Stimulated activated effector memory CD8-positive, alpha-beta T cell treated with anti-CD3 and anti-CD28 coated beads, Interleukin-12 subunit alpha, Interleukin-12 subunit beta, amount 100 ng/mL, for 72 hours (primary cell): ENCODE data around the gene GRK5.

ENCODE experiments used
- ATAC-seq: fragments of 150-1000 bp; cut with Tn5 transposase; 2 replicates; pipeline ENCODE4 v1.10.0; 2021
- DNase-seq, 2 donors: peaks; one replicate each; pipeline ENCODE4 v3.0.0; 2021 to 2022; ENCODE audit warnings: low spot score in 2 of 2
- H3K27ac Mint-ChIP-seq: one replicate; pipeline ENCODE4 v1.8.0; 2022; ENCODE audit warnings: mild to moderate bottlenecking, mixed read lengths
- H3K36me3 Mint-ChIP-seq: one replicate; pipeline ENCODE4 v1.8.0; 2022; ENCODE audit warnings: mild to moderate bottlenecking, mixed read lengths
- H3K4me1 Mint-ChIP-seq: one replicate; pipeline ENCODE4 v1.8.0; 2022; ENCODE audit warnings: mixed read lengths
- H3K4me3 Mint-ChIP-seq: one replicate; pipeline ENCODE4 v1.8.0; 2022; ENCODE audit warnings: mild to moderate bottlenecking, mixed read lengths
- H3K9me3 Mint-ChIP-seq: one replicate; pipeline ENCODE4 v1.8.0; 2022; ENCODE audit warnings: mixed read lengths

GRK5 gene

DNA sequence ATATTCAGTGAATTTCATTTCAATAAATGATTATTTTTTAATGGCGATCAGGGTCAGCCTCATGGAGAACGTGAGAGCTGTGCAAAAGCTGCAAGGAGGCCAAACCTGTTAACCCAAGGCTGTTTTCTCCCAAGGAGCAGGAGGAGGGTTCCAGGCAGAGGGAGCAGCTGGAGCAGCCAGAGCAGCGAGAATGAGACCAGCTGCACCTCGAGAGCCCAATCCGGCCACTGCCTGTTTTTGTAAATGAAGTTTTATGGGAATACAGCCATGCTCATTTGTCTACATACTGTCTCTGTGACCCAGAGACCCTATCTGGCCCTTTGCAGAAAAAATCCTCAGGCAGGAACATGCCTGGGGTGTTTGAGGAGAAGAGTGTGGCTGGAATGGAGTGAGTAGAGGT, 104.9 kb downstream of the GRK5 start:
- H3K4me3 Mint-ChIP-seq: peak overlapping the region; percentile 61
- H3K27ac Mint-ChIP-seq: peak overlapping the region; percentile 89
- H3K4me1 Mint-ChIP-seq: peaks cover 84% of the 10 kb centered on the region
- no peaks in the 10 kb centered on the region for H3K9me3 Mint-ChIP-seq
- H3K36me3 Mint-ChIP-seq: peaks cover 37% of the 10 kb centered on the region
- no peak for DNase-seq
- no peak for ATAC-seq

GRCh38 chr10:119313024-119313423, 105.7 kb downstream of the GRK5 start:
- H3K27ac Mint-ChIP-seq: peak overlapping the region; percentile 89

DNA sequence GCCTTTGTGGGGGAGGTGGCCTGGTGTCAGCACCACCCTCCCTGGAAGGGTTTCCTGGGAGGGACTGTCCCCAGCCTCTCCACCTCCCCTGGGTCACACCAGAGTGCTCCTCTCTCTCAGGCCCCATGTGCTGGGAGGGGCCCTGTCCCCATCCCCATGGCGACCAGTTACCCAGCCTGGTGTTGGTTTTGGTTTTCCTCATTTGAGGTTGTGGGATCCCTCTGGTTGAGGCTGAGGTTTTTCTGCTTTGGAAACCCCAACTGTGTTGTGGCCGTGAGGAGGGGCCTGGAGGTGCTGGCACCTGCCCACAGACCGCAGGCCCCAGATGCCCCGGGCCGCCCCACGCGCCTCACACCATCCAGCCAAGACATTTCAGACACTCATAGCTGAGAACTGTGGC, 106.3 kb downstream of the GRK5 start:
- peak; percentile 67 for ATAC-seq
- H3K9me3 Mint-ChIP-seq: no peaks in the 10 kb centered on the region
- H3K4me1 Mint-ChIP-seq: peaks cover 81% of the 10 kb centered on the region
- H3K27ac Mint-ChIP-seq: peak overlapping the region; percentile 89
- peaks cover 37% of the 10 kb centered on the region for H3K36me3 Mint-ChIP-seq
- peak; percentile 57 to 88 for DNase-seq
- peak overlapping the region; percentile 61 for H3K4me3 Mint-ChIP-seq

More at GRCh38 chr10:119313024-119313423, 105.7 kb downstream of the GRK5 start:
- H3K9me3 Mint-ChIP-seq: no peaks in the 10 kb centered on the region
- DNase-seq (no peak), ATAC-seq (no peak)
- peak overlapping the region; percentile 61 for H3K4me3 Mint-ChIP-seq
- H3K36me3 Mint-ChIP-seq: peaks cover 37% of the 10 kb centered on the region
- peaks cover 80% of the 10 kb centered on the region for H3K4me1 Mint-ChIP-seq

GRCh38 chr10:119314061-119314460, 106.7 kb downstream of the GRK5 start:
- DNase-seq: no peak
- Mint-ChIP-seq H3K36me3 (peaks cover 37% of the 10 kb centered on the region), H3K4me3 (peak overlapping the region; percentile 61), H3K4me1 (peaks cover 81% of the 10 kb centered on the region), H3K27ac (peak overlapping the region; percentile 89), H3K9me3 (no peaks in the 10 kb centered on the region)
- no peak for ATAC-seq

DNA sequence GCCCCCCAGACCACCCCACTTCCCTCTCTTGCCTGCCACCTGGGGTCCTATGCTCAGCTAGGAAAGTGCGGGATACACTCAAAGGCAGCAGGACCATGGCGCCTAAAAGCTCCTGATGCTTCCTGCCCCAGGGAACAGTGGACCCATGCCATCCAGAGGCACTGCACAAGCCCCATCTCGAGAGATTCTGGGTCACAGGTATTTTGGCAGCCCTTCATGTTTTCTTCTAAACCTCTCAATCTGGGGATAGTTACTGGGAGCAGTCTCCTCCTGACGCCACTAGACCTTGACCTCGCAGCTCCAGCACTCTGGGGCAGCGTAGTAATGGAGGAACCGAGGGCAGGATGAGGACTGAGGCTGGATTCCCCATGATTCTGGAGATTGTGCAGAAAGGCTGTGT, 107.1 kb downstream of the GRK5 start:
- Mint-ChIP-seq H3K4me3 (peak overlapping the region; percentile 61), H3K9me3 (no peaks in the 10 kb centered on the region), H3K4me1 (peaks cover 81% of the 10 kb centered on the region)

GRCh38 chr10:119315128-119316001, 108.0 kb downstream of the GRK5 start:
- DNase-seq: peak; percentile 55 to 82
- ATAC-seq: peak; percentile 87
- Mint-ChIP-seq H3K27ac (peak overlapping the region; percentile 89), H3K4me1 (peaks cover 78% of the 10 kb centered on the region), H3K4me3 (peak overlapping the region; percentile 61), H3K36me3 (peaks cover 37% of the 10 kb centered on the region), H3K9me3 (no peaks in the 10 kb centered on the region)

More for the DNA sequence above, 107.1 kb downstream of the GRK5 start:
- ATAC-seq (no peak), DNase-seq (no peak)
- Mint-ChIP-seq H3K27ac (peak overlapping the region; percentile 89), H3K36me3 (peaks cover 37% of the 10 kb centered on the region)

DNA sequence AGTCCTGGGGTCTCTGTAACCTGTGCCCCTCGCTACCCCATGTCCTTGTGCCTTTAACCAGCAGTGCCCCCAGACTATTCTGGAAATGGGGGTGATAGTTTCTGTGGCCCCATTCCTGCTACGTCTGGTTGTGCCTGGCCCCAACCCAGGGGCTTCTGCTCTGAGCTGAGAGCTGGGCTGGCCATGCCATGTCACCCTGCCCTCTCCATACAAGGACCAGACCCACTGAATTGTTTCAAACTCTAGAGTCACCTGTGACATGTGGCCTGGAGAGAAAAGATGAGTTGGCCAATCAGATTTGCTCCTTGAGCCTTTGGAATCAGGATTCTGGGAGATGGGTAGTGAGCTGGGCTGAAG, 108.6 kb downstream of the GRK5 start:
- no peak for DNase-seq
- H3K9me3 Mint-ChIP-seq: no peaks in the 10 kb centered on the region
- peaks cover 76% of the 10 kb centered on the region for H3K4me1 Mint-ChIP-seq
- peak overlapping the region; percentile 89 for H3K27ac Mint-ChIP-seq
- no peak for ATAC-seq
- peak overlapping the region; percentile 61 for H3K4me3 Mint-ChIP-seq
- peaks cover 37% of the 10 kb centered on the region for H3K36me3 Mint-ChIP-seq

DNA sequence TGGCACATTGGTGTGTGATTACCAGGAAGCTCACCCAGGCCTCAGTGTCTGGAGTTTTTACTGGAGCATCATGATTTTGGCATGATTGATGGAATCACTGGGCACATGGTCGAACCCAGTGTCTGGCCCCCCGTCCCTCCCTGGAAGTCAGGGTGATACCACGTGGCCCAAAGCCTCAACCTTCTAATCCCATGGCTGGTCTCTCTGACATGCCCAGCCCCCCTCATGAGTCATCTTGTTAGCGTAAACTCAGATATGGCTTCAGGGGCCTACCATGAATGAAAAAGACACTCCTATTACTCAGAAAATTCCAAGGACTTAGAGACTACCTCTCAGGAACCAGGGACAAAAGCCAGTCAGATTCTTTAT, 109.3 kb downstream of the GRK5 start:
- Mint-ChIP-seq H3K36me3 (peaks cover 37% of the 10 kb centered on the region), H3K9me3 (no peaks in the 10 kb centered on the region), H3K27ac (peak overlapping the region; percentile 12), H3K4me3 (no peak overlapping the region), H3K4me1 (peaks cover 79% of the 10 kb centered on the region)
- no peak for DNase-seq
- no peak for ATAC-seq

DNA sequence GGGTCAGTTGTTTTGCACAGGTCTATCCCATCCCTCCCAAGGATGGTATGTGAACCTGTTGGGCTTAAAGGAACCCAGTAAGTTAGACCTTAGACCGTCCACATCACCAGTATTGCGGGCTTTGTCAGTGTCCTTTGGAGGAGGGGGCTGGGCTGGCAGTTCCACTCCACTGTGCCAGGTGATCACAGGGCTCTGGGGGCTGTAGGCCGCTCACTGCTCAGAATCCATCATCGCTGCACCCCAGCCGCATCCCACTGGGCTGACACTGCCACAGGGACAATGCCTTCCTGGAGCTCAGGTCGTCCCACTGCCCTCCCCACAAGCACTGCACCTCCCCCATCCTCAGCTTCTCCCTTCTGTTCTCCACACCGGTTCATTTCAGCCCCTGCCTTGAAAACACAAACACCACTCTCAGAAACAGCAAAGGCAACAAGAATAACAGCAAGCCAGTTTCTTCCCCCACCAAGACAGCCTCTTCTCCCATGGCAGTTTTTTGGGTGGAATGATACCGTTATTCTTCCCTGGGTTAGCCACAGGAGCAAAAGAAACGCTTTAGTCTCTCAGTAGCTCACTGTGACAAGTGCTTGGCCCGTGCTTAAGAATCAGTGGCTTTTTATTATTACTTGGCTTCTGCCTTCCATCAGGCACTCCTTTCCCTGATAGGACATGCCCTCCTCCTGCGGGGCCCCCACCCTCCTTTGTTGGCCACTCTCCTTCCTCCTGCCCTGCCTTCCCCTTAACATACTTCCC, 111.2 kb downstream of the GRK5 start:
- Mint-ChIP-seq H3K4me1 (peaks cover 66% of the 10 kb centered on the region), H3K36me3 (peaks cover 22% of the 10 kb centered on the region), H3K4me3 (no peak overlapping the region), H3K27ac (no peak overlapping the region), H3K9me3 (no peaks in the 10 kb centered on the region)
- ATAC-seq (no peak), DNase-seq (no peak)

DNA sequence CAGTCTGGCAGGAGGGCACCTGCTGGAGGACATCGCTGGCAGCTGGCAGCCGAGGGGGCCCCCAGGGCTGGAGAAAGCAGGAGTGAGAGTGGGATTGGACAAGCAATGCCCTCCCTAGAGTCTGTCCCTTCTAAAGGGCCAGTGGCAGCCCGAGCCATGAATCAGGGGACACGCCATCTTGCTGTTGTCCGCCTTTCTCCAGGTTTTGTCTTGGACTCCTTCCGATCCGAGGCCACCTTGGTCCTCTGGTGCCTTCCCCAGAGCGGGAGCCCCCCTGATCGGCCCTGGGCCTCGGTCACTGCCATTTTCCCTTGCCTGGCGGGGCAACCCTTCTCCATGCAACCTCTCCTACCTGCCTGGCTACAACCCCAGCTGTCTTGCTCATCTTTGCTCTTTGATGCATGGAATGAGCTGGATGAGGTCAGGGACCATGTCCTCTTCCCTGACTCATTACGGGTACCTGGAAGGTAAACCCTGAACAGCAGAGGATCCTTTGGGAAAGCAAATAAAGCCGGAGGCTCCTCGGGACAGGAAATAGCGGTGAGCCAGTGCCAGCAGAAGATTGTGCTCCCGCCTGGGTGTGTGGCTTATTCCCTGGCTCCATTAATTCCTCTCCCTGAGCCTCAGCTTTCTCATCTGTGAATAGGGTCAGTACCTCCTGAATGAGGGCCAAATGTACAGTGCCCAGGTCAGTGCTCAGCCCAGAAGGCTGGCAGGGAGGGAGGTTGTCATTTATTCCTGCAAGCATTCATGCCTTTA, 112.0 kb downstream of the GRK5 start:
- peaks cover 15% of the 10 kb centered on the region for H3K36me3 Mint-ChIP-seq
- ATAC-seq: no peak
- DNase-seq: no peak
- H3K4me3 Mint-ChIP-seq: no peak overlapping the region
- H3K27ac Mint-ChIP-seq: peak overlapping the region; percentile 60
- H3K4me1 Mint-ChIP-seq: peaks cover 59% of the 10 kb centered on the region
- no peaks in the 10 kb centered on the region for H3K9me3 Mint-ChIP-seq

- no peaks in the 10 kb centered on the region for H3K9me3 Mint-ChIP-seq
- H3K4me3 Mint-ChIP-seq: no peak overlapping the region
- DNase-seq (no peak), ATAC-seq (no peak)
- H3K27ac Mint-ChIP-seq: peak overlapping the region; percentile 60
- peaks cover 58% of the 10 kb centered on the region for H3K4me1 Mint-ChIP-seq
- H3K36me3 Mint-ChIP-seq: peaks cover 10% of the 10 kb centered on the region
These were observed 112.5 kb downstream of the GRK5 start for GRCh38 chr10:119319920-119320258.

DNA sequence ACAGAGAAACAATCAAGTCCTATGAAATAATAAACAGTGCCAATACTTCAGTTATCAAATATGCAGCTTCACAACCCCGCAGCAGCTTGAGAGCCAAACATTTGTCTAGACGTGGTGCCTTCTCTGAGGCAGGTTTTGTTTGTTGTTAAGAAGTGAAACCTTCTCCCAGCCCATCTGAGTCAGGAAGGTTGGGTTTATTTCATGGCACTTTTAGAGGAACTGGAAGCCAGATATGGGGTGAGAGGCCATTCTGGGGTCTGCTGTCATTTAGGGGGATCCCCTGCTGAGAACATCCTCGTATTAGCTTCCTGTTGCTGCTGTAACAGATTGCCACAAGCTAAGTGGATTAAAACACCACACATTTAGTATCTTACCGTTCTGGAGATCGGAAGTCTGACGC, 113.6 kb downstream of the GRK5 start:
- ATAC-seq: no peak
- DNase-seq: no peak
- Mint-ChIP-seq H3K27ac (no peak overlapping the region), H3K36me3 (no peaks in the 10 kb centered on the region), H3K4me3 (no peak overlapping the region), H3K9me3 (no peaks in the 10 kb centered on the region), H3K4me1 (peaks cover 48% of the 10 kb centered on the region)

GRCh38 chr10:119323085-119324016, 116.0 kb downstream of the GRK5 start:
- H3K4me3 Mint-ChIP-seq: no peak overlapping the region
- DNase-seq: no peak
- H3K27ac Mint-ChIP-seq: peak overlapping the region; percentile 45
- no peak for ATAC-seq
- H3K9me3 Mint-ChIP-seq: no peaks in the 10 kb centered on the region
- H3K4me1 Mint-ChIP-seq: peaks cover 34% of the 10 kb centered on the region
- no peaks in the 10 kb centered on the region for H3K36me3 Mint-ChIP-seq

DNA sequence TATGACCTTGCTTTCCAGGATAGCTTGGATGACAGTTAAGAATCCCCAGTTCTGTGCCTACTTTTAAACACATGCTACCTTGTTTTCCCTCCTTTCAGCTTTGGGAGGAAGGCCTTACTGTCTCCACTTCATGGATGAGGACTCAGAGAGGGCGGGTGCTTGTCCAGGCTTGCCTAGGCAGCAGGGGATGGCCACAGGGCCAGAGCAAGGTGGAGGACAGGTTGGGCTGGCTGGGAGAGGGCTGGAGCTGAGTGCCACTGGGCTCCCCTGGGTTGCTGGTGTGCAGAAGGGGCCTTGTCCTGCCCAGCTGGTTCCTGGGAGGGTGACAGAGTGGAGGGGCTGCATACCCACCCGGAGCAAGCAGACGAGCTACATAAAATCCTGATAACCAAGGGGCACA, 117.8 kb downstream of the GRK5 start:
- peaks cover 22% of the 10 kb centered on the region for H3K4me1 Mint-ChIP-seq
- DNase-seq (no peak), ATAC-seq (no peak)
- no peak overlapping the region for H3K4me3 Mint-ChIP-seq
- no peaks in the 10 kb centered on the region for H3K9me3 Mint-ChIP-seq
- H3K36me3 Mint-ChIP-seq: no peaks in the 10 kb centered on the region
- H3K27ac Mint-ChIP-seq: no peak overlapping the region
